ENCODE data around the gene CASP8AP2. TPM values are rescaled to one million over a fixed set of nuclear protein-coding genes. Genes with fewer than 3 reads are reported as not detected.
"Not testable (repeated sequence)": the region's sequence is repeated elsewhere in the genome, so short reads cannot be mapped to it uniquely, and the experiment has no call there.

CASP8AP2 gene
- total RNA-seq, 1 experiment from 2014 or later = 23.6 TPM

GRCh38 chr6:89803271-89803670 is 26.4 kb upstream of the CASP8AP2 start:
- Histone ChIP-seq H3K9ac (ENCODE audit: low read length) (no peak overlapping the region), H3K4me2 (ENCODE audit: low read depth, low read length, poor library complexity, severe bottlenecking) (no peak overlapping the region), H3K9me2 (replicated peaks; ENCODE audit: insufficient read depth, low read length) (no peaks in the 10 kb centered on the region), H4K20me1 (ENCODE audit: insufficient read depth, low read depth, low read length) (0 out of 2 replicates have a peak, but pooled peaks cover 12% of the 10 kb centered on the region), H2AFZ (ENCODE audit: low read length) (no peak overlapping the region), H3K4me3 (ENCODE audit: low read length) (no peak overlapping the region), H3K27ac (ENCODE audit: low read length) (no peak overlapping the region), H3K79me2 (ENCODE audit: low read length) (peaks cover 92% of the 10 kb centered on the region), H3K4me1 (ENCODE audit: low read length) (0 out of 2 replicates have a peak, but pooled peaks cover 2% of the 10 kb centered on the region), H3K27me3 (ENCODE audit: low read length) (no peaks in the 10 kb centered on the region), H3K36me3 (ENCODE audit: insufficient read depth, low read length) (peaks cover 9% of the 10 kb centered on the region), H3K9me3 (ENCODE audit: low read length) (no peaks in the 10 kb centered on the region)
- DNase-seq = no peak

DNA sequence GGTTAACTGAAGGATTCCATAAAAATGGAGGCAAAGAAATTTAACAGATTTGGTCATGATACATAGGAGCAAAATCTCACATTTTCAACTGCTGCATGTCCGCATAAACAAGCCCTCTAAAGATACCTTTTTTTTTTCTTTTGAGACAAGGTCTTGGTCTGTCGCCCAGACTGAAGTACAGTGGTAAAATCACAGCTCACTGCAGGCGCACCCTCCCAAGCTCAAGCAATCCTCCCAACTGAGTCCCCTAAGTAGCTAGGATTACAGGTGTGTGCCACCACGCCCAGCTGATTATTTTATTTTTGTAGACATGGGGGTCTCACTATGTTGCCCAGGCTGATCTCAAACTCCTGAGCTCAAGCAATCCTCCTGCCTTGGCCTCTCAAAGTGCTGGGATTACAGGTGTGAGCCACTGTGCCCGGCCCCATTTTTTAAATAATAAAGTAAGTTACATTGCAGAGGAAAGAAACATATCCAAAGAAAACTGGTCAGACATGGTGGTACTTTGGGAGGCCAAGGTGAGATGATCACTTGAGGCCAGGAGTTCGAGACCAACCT is 23.8 kb upstream of the CASP8AP2 start:
- Histone ChIP-seq H3K4me3 (ENCODE audit: low read length) (no peak overlapping the region), H3K27ac (ENCODE audit: low read length) (no peak overlapping the region), H3K79me2 (ENCODE audit: low read length) (peaks cover 90% of the 10 kb centered on the region), H3K4me1 (ENCODE audit: low read length) (0 out of 2 replicates have a peak, but pooled peaks cover 2% of the 10 kb centered on the region), H3K9me3 (ENCODE audit: low read length) (no peaks in the 10 kb centered on the region), H3K9ac (ENCODE audit: low read length) (no peak overlapping the region), H3K9me2 (replicated peaks; ENCODE audit: insufficient read depth, low read length) (no peaks in the 10 kb centered on the region), H2AFZ (ENCODE audit: low read length) (no peak overlapping the region), H3K27me3 (ENCODE audit: low read length) (no peaks in the 10 kb centered on the region), H3K36me3 (ENCODE audit: insufficient read depth, low read length) (no peaks in the 10 kb centered on the region; the same call in none of the 2 replicates), H3K4me2 (ENCODE audit: low read depth, low read length, poor library complexity, severe bottlenecking) (no peak overlapping the region), H4K20me1 (ENCODE audit: insufficient read depth, low read depth, low read length) (0 out of 2 replicates have a peak, but pooled peaks cover 12% of the 10 kb centered on the region)
- DNase-seq = no peak

- no peak overlapping the region for H3K9ac ChIP-seq (ENCODE audit: low read length)
- no peak overlapping the region for H3K27ac ChIP-seq (ENCODE audit: low read length)
- no peaks in the 10 kb centered on the region for H3K27me3 ChIP-seq (ENCODE audit: low read length)
- peaks cover 92% of the 10 kb centered on the region for H3K79me2 ChIP-seq (ENCODE audit: low read length)
- H3K9me2 ChIP-seq (replicated peaks; ENCODE audit: insufficient read depth, low read length) = no peaks in the 10 kb centered on the region
- H3K9me3 ChIP-seq (ENCODE audit: low read length) = no peaks in the 10 kb centered on the region
- DNase-seq = no peak
- H4K20me1 ChIP-seq (ENCODE audit: insufficient read depth, low read depth, low read length) = 0 out of 2 replicates have a peak, but pooled peaks cover 12% of the 10 kb centered on the region
- 0 out of 2 replicates have a peak, but pooled peaks cover 2% of the 10 kb centered on the region for H3K4me1 ChIP-seq (ENCODE audit: low read length)
- no peaks in the 10 kb centered on the region; the same call in 1 of the 2 replicates for H3K36me3 ChIP-seq (ENCODE audit: insufficient read depth, low read length)
- no peak overlapping the region for H2AFZ ChIP-seq (ENCODE audit: low read length)
- H3K4me3 ChIP-seq (ENCODE audit: low read length) = no peak overlapping the region
- no peak overlapping the region for H3K4me2 ChIP-seq (ENCODE audit: low read depth, low read length, poor library complexity, severe bottlenecking)
Observed at GRCh38 chr6:89807581-89807980, 22.1 kb upstream of the CASP8AP2 start.

- H3K27ac ChIP-seq (ENCODE audit: low read length); H3K9me2 ChIP-seq (replicated peaks; ENCODE audit: insufficient read depth, low read length); H2AFZ ChIP-seq (ENCODE audit: low read length); H3K9me3 ChIP-seq (ENCODE audit: low read length); H3K9ac ChIP-seq (ENCODE audit: low read length); H3K4me3 ChIP-seq (ENCODE audit: low read length); H3K4me2 ChIP-seq (ENCODE audit: low read depth, low read length, poor library complexity, severe bottlenecking); H3K36me3 ChIP-seq (ENCODE audit: insufficient read depth, low read length); H3K27me3 ChIP-seq (ENCODE audit: low read length); DNase-seq: not testable (repeated sequence)
- Histone ChIP-seq H4K20me1 (ENCODE audit: insufficient read depth, low read depth, low read length) (peaks cover 31% of the 10 kb centered on the region), H3K4me1 (ENCODE audit: low read length) (peaks cover 18% of the 10 kb centered on the region), H3K79me2 (ENCODE audit: low read length) (peaks cover 97% of the 10 kb centered on the region)
Observed at GRCh38 chr6:89813422-89813821, 16.3 kb upstream of the CASP8AP2 start.

DNA sequence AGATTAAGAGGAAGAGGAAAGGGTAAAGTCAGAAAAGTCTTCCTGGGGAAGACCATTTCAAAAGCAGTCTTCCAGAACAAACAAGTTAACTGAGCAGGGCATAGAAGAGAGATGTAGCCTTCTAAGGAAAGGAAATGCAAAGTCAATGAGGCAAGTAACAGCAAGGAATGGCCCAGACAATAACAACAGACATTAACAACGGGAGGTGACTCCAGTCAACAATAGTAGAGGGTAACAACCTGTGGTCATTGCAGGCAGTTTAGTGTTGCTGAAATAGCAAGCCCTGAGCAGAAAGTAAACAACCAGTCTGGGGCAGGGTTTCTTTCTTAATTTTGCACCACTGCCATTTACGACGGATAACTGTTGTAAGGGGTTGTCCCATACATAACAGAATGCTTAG is 12.2 kb upstream of the CASP8AP2 start:
- no peak for DNase-seq
- Histone ChIP-seq H3K79me2 (ENCODE audit: low read length) (peaks cover 83% of the 10 kb centered on the region), H3K4me1 (ENCODE audit: low read length) (peaks cover 27% of the 10 kb centered on the region), H4K20me1 (ENCODE audit: insufficient read depth, low read depth, low read length) (peaks cover 31% of the 10 kb centered on the region), H3K4me2 (ENCODE audit: low read depth, low read length, poor library complexity, severe bottlenecking) (peak overlapping the region; percentile 79), H3K9me2 (replicated peaks; ENCODE audit: insufficient read depth, low read length) (no peaks in the 10 kb centered on the region), H3K9me3 (ENCODE audit: low read length) (no peaks in the 10 kb centered on the region), H3K36me3 (ENCODE audit: insufficient read depth, low read length) (no peaks in the 10 kb centered on the region; the same call in 1 of the 2 replicates), H3K27ac (ENCODE audit: low read length) (no peak overlapping the region; the same call in 1 of the 2 replicates), H3K4me3 (ENCODE audit: low read length) (peak overlapping the region; percentile 98), H2AFZ (ENCODE audit: low read length) (no peak overlapping the region), H3K9ac (ENCODE audit: low read length) (peak overlapping the region; percentile 84; the same call in 1 of the 2 replicates), H3K27me3 (ENCODE audit: low read length) (no peaks in the 10 kb centered on the region)

GRCh38 chr6:89818977-89819335 is 10.7 kb upstream of the CASP8AP2 start:
- H3K36me3 ChIP-seq (ENCODE audit: insufficient read depth, low read length) = no peaks in the 10 kb centered on the region; the same call in 1 of the 2 replicates
- H3K79me2 ChIP-seq (ENCODE audit: low read length) = peaks cover 69% of the 10 kb centered on the region
- peak overlapping the region; percentile 84 for H3K9ac ChIP-seq (ENCODE audit: low read length)
- DNase-seq = peak; percentile 79
- peaks cover 27% of the 10 kb centered on the region for H3K4me1 ChIP-seq (ENCODE audit: low read length)
- H3K27me3 ChIP-seq (ENCODE audit: low read length) = no peaks in the 10 kb centered on the region
- peak overlapping the region; percentile 98 for H3K4me3 ChIP-seq (ENCODE audit: low read length)
- H2AFZ ChIP-seq (ENCODE audit: low read length) = no peak overlapping the region; the same call in 1 of the 2 replicates
- H3K27ac ChIP-seq (ENCODE audit: low read length) = peak overlapping the region; percentile 40; the same call in 1 of the 2 replicates
- H3K9me2 ChIP-seq (replicated peaks; ENCODE audit: insufficient read depth, low read length) = no peaks in the 10 kb centered on the region
- no peaks in the 10 kb centered on the region for H3K9me3 ChIP-seq (ENCODE audit: low read length)
- H4K20me1 ChIP-seq (ENCODE audit: insufficient read depth, low read depth, low read length) = peaks cover 31% of the 10 kb centered on the region
- peak overlapping the region; percentile 79 for H3K4me2 ChIP-seq (ENCODE audit: low read depth, low read length, poor library complexity, severe bottlenecking)

DNA sequence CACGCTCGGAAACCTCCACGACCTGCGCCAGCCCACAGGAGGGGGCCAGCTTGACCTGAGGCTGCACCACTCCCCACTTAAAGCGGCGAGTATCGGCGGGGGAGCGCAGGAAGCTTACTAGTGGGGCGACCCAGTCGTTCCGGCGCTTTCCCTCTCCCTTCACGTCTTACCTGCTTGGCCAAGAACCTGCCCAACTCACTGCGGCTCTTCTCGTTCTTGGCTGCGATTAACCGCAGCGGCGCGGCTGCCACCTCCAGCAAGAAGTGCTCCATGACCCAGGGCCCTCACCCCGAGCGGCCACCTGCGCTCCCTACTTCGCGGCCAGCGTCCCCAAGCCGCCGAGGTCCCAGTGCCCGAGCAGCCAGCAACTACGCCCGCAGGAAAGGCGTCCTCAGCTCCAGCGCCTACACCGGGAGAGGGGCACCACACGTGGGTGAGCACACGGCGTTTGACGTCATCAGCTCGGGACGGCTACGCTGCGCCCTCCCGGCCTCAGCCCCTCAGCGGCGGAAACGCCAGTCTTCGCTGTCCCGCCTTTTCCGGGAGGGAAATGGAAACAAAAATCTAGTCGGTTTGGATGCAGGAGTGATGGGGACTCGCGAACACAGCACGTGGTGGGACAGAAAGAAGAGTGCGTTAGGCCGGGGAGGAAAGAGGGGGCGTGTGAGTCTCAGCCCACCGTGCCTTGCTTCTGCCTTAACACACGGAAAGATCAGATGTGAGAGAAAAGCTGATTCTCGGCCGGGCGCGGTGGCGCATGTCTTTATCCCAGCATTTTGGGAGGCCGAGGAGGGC is 10.1 kb upstream of the CASP8AP2 start, which contains the start of gene MDN1:
TSS of gene MDN1 (minus strand) at position 459 of the 795 bp plus-strand sequence. CDS start at position 272, 187 bp downstream.
- Histone ChIP-seq H3K9ac (ENCODE audit: low read length) (peak within 1 kb of the TSS; percentile 84), H3K79me2 (ENCODE audit: low read length) (peaks cover 63% of the 10 kb centered on the region), H3K4me1 (ENCODE audit: low read length) (peaks cover 27% of the 10 kb centered on the region), H3K4me3 (ENCODE audit: low read length) (peak within 1 kb of the TSS; percentile 98), H3K9me3 (ENCODE audit: low read length) (no peaks in the 10 kb centered on the region), H3K9me2 (replicated peaks; ENCODE audit: insufficient read depth, low read length) (no peaks in the 10 kb centered on the region), H3K27ac (ENCODE audit: low read length) (peak within 1 kb of the TSS; percentile 40; the same call in 1 of the 2 replicates), H3K4me2 (ENCODE audit: low read depth, low read length, poor library complexity, severe bottlenecking) (peak within 1 kb of the TSS; percentile 79), H3K27me3 (ENCODE audit: low read length) (no peaks in the 10 kb centered on the region), H2AFZ (ENCODE audit: low read length) (peak within 1 kb of the TSS; percentile 68; the same call in 1 of the 2 replicates), H4K20me1 (ENCODE audit: insufficient read depth, low read depth, low read length) (peaks cover 28% of the 10 kb centered on the region), H3K36me3 (ENCODE audit: insufficient read depth, low read length) (no peaks in the 10 kb centered on the region; the same call in 1 of the 2 replicates)
- peak; percentile 97 for DNase-seq

DNA sequence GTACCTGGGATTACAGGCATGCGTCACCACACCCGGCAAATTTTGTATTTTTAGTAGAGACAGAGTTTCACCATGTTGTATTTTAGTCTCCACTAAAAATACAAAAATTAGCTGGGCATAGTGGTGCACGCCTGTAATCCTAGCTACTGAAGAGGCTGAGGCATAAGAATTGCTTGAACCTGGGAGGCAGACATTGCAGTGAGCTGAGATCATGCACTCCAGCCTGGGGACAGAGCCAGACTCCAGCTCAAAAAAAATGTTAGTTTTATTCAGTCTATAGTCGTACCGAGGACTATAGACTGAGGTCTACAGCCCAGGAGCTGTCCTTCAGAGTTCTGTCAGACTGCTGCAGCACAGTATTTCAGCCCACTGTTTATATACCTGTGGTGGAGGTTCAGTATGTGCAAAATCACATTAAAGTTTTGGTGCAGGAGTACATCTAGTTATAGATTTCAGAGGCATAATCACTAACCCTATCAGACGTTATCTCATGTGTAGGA is 3.6 kb upstream of the CASP8AP2 start:
- no peak overlapping the region for H3K4me3 ChIP-seq (ENCODE audit: low read length)
- H3K79me2 ChIP-seq (ENCODE audit: low read length) = peaks cover 14% of the 10 kb centered on the region
- H3K4me1 ChIP-seq (ENCODE audit: low read length) = peaks cover 10% of the 10 kb centered on the region
- H3K27me3 ChIP-seq (ENCODE audit: low read length) = no peaks in the 10 kb centered on the region
- no peaks in the 10 kb centered on the region for H3K9me2 ChIP-seq (replicated peaks; ENCODE audit: insufficient read depth, low read length)
- H3K4me2 ChIP-seq (ENCODE audit: low read depth, low read length, poor library complexity, severe bottlenecking) = no peak overlapping the region
- DNase-seq = no peak
- H2AFZ ChIP-seq (ENCODE audit: low read length) = no peak overlapping the region
- no peak overlapping the region for H3K9ac ChIP-seq (ENCODE audit: low read length)
- H3K36me3 ChIP-seq (ENCODE audit: insufficient read depth, low read length) = no peaks in the 10 kb centered on the region
- no peaks in the 10 kb centered on the region for H3K9me3 ChIP-seq (ENCODE audit: low read length)
- H3K27ac ChIP-seq (ENCODE audit: low read length) = no peak overlapping the region
- H4K20me1 ChIP-seq (ENCODE audit: insufficient read depth, low read depth, low read length) = no peaks in the 10 kb centered on the region

All from Karpas-422 (cell line).